Left renal pelvis (tissue), 4 donors: ENCODE data around the gene UCKL1. TPM values are rescaled to one million over a fixed set of nuclear protein-coding genes. Genes with fewer than 3 reads are reported as not detected.
"Not testable (repeated sequence)": the region's sequence is repeated elsewhere in the genome, so short reads cannot be mapped to it uniquely, and the experiment has no call there.

Experiments used
- DNase-seq, 4 donors: peaks; one replicate each; pipeline ENCODE4 v3.0.0-alpha.2; 2013; ENCODE audit warnings: low read depth in 4 of 4, low spot score in 3 of 4
- polyA plus RNA-seq, 4 donors: library from polyadenylated mRNA; unstranded; fragments of 120-200 nt; gene quantifications; one replicate each; pipeline ENCODE4 v1.2.1, GENCODE V29; 2013; ENCODE audit not compliant: insufficient read length in 4 of 4

Gene UCKL1
- polyA plus RNA-seq, 4 donors: 37.1 to 69.4 (median 43.9) TPM

GRCh38 chr20:63945031-63945658 is 11.1 kb downstream of the UCKL1 start:
- DNase-seq: no peak

GRCh38 chr20:63944078-63944941 is 11.9 kb downstream of the UCKL1 start:
- DNase-seq: no peak

- no peak for DNase-seq
Observed at GRCh38 chr20:63943808-63944077, 12.5 kb downstream of the UCKL1 start.

GRCh38 chr20:63942969-63943807 is 13.0 kb downstream of the UCKL1 start:
- DNase-seq: no peak

GRCh38 chr20:63942250-63942951 is 13.8 kb downstream of the UCKL1 start:
- no peak for DNase-seq

- DNase-seq: no peak
Observed at GRCh38 chr20:63941282-63942081, 14.7 kb downstream of the UCKL1 start.

GRCh38 chr20:63940472-63941266 is 15.5 kb downstream of the UCKL1 start:
- no peak for DNase-seq

- no peak for DNase-seq
Observed at GRCh38 chr20:63940071-63940471, 16.1 kb downstream of the UCKL1 start.

GRCh38 chr20:63939061-63939935 is 16.9 kb downstream of the UCKL1 start:
- no peak for DNase-seq

GRCh38 chr20:63937596-63937995 is 18.6 kb downstream of the UCKL1 start:
- no peak for DNase-seq

- no peak for DNase-seq
Observed at GRCh38 chr20:63935447-63935846, 20.8 kb downstream of the UCKL1 start.

GRCh38 chr20:63934271-63935068 is 21.7 kb downstream of the UCKL1 start:
- no peak for DNase-seq

GRCh38 chr20:63933646-63934045 is 22.6 kb downstream of the UCKL1 start:
- DNase-seq: no peak

GRCh38 chr20:63932606-63933160 is 23.5 kb downstream of the UCKL1 start:
- no peak for DNase-seq

- DNase-seq: no peak
Observed at GRCh38 chr20:63931735-63932134, 24.5 kb downstream of the UCKL1 start.

GRCh38 chr20:63930971-63931553 is 25.2 kb downstream of the UCKL1 start:
- no peak for DNase-seq

- not testable (repeated sequence) for DNase-seq
Observed at GRCh38 chr20:63929473-63929883, 26.7 kb downstream of the UCKL1 start.
